ENCODE results near the gene POU5F1.

Gene POU5F1

DNA sequence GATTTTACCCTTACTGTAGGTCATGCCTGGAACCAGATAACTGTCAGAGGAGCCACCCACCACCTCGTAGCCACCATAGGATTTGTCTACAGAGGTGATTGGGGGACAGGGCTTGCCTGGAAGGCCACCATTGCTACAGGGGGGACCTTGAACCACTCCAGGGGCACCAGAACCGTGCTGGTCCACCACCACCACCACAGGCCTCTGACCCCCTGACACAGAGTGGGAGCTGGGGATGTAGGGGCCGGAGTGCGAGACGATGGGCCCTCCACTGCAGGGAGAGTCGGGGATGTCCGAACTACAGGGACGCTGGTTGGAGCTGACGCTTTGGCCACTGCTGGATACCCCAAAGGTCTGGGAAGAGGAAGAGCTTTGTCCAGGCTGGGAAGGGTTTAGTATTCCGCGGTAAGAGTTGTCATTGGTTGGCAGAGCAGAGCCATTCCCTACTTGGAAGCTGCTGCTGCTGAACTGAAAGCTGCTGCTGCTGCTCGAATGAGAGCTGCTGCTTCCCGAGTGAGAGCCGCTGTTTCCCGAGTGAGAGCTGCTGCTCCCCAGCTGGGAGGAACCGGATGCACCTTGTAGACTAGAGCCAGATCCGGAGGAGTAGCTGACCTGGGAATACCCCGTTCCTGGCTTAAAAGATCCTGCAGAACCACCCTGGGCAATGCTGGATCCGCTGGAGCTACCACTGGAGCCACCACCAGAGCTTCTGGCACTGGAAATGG lies 53.7 kb downstream of the POU5F1 start:
- DNase-seq: peak in 1 of 58 donors; percentile 29

DNA sequence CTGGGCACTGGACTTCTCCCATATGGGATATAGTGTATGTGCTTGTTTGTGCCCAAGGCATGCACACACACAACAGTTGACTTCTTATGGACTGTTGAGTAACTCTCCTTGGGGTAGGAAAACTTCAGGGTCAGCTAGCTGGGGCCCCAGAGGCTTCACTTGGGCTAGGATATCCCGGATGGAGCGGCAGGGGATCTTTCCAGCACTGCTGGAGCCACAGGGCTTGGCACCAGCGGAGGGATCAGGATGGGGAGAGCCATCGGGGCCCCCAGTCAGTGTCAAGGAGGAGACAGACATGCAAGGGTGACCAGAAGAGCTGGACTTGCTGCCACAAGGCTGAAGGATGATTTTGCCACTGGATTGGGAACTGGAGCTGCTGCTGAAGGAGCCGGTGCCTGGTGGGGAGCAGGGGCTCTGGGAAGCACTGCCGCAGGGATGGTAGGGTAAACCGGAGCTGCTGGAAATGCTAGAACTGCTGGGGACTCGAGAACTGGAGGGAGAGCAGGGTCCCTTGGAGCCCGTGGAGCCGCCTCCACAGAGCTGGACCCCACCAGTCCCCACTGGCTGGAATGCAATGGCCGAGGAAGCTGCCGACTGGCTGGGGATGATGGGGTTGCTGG lies 54.4 kb downstream of the POU5F1 start:
- DNase-seq: no peak

DNA sequence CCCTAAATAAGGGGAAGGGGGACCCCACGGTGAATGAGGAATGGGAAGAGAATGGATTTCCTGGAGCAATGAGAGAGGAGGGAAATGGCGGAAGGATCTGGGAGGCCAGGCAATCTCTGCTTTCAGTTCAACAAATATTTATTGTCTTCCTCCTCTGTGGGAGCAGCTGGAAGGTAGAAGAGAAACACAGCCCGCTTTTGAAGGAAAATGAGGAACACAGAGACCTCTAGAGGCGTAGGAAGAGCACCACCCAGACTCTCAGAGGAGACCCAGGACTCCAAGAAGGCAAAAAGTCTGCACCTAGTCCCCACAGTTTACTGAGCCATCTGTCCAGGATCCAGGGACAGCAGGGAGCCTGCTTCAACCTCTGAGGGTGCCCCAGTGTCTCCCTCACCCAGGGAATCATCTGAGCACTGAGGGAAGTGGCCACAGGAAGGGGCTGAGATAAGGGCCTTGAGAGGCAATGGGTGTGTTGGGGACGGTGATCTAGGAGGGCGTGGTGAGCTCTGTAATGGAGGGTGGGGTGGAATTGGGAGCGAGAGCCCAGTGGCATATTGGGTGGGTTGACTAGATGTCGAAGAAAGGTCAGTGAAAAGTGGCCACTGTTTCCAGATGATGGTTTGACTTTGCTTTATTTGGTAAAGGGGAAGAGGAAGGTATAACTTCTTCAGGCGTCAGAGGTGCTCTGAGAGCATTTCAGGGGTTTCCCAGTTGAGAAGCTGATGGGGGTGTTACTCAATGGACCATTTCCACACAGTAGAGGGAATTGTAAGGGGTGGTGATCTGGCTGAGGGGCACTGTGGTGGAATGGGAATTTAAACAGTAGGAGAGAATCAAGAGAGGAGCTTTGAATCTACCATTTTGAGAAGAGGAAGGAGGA lies 55.3 kb downstream of the POU5F1 start:
- peak in 4 of 58 donors; percentile 3 to 54 (median 31) for DNase-seq

DNA sequence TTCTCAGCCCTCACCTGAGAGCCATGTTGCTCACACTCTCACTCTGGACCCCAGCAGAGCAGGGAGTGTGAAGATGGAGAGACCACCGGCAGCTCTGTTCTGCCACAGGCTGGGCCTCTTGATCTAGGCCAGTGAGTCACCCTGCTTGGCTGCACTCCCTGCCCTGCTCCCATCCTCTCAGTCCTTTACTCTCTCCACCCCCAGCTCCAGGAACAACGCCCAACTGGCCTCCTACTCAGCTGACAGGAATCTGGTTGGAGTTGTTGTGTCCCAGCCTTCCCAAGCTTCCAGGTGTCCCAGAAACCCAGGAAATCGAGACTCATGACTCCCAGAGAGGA lies 56.0 kb downstream of the POU5F1 start, which contains the start of gene PSORS1C1:
PSORS1C1 (plus strand) TSS at position 260 of the 338 bp plus-strand sequence. CDS start 14,833 bp downstream, outside the sequence.
- peak in 21 of 58 donors; percentile 4 to 77 (median 21) for DNase-seq

Measured in anterior cingulate cortex (tissue), 58 donors.